Activated CD8-positive, alpha-beta memory T cell treated with anti-CD3 and anti-CD28 coated beads for 4 hours (primary cell): ENCODE results near the gene RNF5.
A peak's percentile ranks its signal among the peaks of the same experiment; 100 is the strongest.
"Not testable (repeated sequence)": the region's sequence is repeated elsewhere in the genome, so short reads cannot be mapped to it uniquely, and the experiment has no call there.

ENCODE experiments used
- DNase-seq, 2 donors: peaks; one replicate each; pipeline ENCODE4 v3.0.0-alpha.2; 2020; ENCODE audit warnings: low read depth in 2 of 2

RNF5 gene, protein sequence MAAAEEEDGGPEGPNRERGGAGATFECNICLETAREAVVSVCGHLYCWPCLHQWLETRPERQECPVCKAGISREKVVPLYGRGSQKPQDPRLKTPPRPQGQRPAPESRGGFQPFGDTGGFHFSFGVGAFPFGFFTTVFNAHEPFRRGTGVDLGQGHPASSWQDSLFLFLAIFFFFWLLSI

DNA sequence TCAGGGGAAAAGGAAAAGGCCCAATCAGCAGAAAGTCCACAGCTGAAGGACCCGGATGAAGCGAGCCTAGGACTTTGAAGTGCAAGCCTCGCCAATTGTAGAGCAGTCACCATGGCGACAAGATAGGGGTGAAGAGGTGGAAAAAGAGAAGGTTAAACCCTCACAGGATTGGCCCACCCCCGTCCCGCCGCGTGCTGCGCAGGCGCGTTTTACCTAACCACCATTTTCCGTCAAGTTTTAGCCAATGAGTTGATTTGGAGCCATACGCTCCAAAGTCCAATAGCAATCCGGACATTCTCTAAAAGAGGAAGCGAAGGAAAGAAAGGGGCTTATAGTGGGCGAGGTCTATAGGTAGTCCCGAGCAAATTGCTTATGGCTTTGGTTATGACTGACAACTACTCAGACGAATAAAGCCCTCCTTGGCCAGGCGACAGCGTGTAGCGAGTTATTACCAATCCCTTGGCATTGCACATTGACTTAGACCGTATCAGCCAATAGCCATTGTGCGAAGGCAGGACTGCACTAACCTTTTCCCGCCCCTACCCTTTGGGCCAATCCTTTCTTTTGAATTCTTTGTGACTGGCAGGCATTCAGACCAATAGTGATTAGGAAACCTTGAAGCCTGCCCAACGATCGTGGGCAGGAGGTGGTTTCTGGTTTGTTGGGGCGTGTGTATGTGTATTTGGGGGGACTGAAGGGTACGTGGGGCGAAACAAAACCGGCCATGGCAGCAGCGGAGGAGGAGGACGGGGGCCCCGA lies at the start of gene RNF5:
RNF5 (plus strand) TSS at position 618 of the 759 bp plus-strand sequence; CDS start at position 725, 107 bp downstream.
- peak; percentile 85 to 91 for DNase-seq

- DNase-seq, result no peak
Observed at GRCh38 chr6:32128751-32129296, 49.4 kb upstream of the RNF5 start.

DNA sequence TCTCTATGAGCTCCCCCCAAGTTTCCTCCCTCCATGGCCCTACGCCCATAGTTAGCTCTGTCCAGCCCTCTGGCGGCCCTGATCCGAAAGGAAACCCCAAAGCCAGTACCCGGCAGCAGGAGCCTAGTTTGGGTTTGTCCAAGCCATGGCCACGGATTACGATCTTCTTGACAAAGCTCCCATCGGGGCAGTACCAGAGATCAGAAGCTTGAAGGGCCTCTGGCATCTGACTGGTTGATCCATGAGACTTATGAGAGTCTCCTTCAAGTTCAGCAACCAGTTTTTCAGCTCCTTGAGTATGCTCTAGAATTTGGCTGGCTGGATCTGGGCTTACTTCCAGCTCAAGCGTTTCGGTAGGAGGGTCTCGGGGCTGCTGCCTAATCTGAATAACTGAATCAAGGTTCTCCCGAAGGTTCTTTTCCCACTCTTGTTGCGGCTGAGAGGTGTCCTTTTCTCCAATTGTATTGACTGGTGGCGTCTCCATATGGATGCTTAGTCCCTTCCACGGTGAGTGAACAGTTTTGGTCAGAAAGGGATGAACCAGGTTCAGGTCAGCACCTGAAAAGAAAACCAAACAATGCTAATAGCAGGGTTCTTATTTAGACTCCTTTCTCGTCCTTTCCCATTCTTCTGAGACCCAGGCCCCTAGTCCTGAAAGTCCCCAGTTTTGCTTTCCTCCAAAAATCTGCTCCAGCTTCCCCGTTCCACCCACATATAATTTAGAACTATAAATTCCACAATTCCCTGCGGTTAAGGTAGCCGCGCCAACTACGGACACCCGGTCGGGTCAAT lies 48.7 kb upstream of the RNF5 start:
- no peak for DNase-seq

DNA sequence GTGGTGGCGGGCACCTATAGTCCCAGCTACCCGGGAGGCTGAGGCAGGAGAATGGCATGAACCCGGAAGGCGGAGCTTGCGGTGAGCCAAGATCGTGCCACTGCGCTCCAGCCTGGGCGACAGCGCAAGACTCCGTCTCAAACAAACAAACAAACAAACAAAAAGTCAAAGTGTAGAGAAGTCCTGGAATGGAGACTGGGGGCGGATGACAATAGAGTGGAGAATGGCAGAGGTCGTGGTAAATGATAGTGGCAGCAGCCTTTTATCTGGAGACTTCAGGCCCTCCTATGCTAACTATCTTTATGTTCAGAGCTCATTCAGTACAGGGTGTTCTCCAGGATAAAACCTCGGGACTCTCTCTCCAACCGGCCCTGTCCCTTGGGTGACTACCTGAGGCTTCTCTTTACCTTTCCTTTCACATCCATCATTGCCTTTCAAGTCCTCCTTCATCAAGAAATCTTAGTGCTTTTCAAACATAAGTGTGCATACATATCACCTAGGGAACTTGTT lies 46.7 kb upstream of the RNF5 start:
- no peak for DNase-seq

DNA sequence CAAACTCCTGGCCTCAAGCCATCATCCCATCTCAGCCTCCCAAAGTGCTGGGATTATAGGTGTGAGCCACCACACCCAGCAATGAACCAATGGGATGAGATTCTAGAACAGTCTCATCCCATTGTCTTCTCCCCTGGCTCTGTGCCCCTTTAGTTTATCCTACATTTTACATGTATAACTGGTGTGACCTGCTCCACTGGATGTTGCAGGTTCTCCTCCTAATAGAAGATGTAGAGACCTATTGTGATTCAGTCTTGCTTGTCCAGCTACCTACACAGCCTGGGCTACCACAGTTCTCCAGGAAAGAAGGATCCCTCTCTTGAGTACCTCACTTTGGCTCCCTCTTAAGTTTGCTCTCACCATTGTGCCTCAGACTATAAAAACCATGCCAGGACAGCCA lies 46.1 kb upstream of the RNF5 start:
- no peak for DNase-seq

DNA sequence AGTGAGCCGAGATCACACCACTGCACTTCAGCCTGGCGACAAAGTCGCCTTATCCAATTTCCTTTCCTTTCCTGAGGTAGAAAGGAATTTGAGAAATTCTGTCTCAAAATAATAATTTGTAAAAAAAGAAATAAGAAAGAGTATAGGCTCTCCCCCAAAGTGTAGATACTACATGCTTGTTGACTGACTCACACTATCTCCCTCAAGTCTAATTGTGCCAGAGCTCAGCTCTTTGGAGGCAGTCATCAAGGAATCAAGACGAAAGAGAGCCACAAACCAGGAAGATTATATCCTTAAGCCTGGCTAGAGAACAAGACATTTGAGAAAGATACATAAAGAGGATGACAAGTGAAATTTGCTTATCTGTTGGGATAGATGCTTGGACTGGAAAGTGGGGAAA lies 44.4 kb upstream of the RNF5 start:
- no peak for DNase-seq

DNA sequence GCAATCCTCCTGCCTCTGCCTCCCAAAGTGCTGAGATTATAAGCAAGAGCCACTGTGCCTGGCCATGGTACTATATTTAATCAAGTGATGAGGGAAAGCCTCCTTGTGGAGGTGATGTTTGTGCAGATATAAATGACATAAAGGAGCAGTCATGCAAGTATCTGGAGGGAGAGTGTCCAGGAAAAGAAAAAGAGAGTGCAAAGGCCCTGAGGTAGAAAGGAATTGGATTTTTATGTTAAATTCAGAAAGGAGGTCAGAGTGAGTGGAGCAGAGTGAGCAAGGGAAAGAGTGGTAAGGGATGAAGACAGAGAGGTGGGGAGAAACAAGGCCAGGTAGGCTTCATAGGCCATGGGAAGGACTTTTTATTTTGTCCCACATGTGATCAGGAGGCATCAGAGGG lies 40.8 kb upstream of the RNF5 start:
- DNase-seq, result no peak

- no peak for DNase-seq
Observed at GRCh38 chr6:32139590-32139989, 38.6 kb upstream of the RNF5 start.

- DNase-seq, result no peak
Observed at GRCh38 chr6:32140420-32141046, 37.7 kb upstream of the RNF5 start.

DNA sequence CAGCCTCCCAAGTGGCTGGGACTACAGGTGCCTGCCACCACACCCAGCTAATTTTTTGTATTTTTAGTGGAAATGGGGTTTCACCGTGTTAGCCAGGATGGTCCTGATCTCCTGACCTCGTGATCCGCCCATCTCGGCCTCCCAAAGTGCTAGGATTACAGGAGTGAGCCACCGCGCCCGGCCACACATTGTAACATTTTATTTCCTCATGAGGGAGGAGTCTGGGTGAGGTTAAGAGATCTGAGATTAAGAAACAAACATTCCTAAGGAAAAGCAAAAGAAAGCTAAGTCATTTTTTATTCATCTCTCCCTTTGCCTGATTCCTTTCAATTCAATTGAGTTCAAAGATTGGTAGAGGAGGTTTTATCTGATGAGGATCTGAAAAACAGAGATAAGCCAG lies 34.0 kb upstream of the RNF5 start:
- not testable (repeated sequence) for DNase-seq

DNA sequence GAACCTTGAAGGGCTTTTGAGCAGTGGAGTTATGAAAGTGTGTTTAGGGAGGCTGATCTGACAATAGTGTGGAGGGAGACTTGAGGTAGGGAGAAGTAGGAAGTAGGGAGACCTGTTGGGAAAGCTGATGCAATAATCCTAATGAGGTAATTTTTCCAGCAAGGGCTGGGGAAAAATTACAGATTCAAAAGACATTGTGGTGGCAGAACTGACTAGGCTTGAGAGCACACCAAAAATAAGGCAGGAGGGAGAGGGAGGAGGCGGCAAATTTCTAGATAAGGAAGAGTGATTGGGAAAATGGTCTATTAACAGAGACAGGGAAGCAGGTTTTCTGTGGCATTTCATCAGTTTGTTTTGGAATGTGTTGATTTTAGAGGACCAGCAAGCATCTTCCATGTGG lies 31.9 kb upstream of the RNF5 start:
- DNase-seq, result no peak

GRCh38 chr6:32146687-32147086 lies 31.5 kb upstream of the RNF5 start:
- no peak for DNase-seq

DNA sequence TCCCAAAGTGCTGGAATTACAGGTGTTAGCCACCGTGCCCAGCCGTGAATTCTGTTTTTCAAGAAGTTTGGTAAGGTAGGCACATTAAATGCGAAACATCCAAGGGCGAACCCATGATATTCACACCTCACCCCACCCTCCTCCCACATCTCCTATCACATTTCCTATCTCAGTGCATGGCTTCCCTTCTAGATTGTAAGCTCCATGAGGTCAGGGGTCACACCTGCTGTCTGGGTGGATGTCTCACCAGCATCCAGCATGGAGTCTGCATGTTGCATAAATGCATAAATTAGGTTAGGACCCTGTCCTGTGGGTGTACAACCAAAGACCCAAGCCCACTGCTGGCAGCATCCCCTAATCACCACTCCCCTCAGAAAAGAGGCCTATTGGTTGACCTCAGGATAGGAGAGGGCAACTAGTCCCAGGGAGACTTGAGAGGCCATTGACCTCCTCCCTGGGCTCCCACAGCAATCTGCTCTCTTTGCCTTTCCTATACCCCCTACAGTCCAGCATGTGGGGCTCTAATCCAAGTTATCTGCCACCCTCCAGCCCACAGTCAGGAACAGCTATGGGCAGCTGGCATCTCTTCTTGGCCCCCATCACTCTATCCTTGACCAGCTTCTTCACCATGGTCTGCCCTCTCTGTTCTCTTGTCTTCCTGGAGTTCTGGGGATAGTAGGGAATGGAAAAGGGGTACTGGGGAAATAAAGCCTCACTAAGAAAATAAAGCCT lies 30.6 kb upstream of the RNF5 start:
- DNase-seq, result no peak

GRCh38 chr6:32148289-32149091 lies 29.7 kb upstream of the RNF5 start:
- DNase-seq, result peak; percentile 31 to 32

DNA sequence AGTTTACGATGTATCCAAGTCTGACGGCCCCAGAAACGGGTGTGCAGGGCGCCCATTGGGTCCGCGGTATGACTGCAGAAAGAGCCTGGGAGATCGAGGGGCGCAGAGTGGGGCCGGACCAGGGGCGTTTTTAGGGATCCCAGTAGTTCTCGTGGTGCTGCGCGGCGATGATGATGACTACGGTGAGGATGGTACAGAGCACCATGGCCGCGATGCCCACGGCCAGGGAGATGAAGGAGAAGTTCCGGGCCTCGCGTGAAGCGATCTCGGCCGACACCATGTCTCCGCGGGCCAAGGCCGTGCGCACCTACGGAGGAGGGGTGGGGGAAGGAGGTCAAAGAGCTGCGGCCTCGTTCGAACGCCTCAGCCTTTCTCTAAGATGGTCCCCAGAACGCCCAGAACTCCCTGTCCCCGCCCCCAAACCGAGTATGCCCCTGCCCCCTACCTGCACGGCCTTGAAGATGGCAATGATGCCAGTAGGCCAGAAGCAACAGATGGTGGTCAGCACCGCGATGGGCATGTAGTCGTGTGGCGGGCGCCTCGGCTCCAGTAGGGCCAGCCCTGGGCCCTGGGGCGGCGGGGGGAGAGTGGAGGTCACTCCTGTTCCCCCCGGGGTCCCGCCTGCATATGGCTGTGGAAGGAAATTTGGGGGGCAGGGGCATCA lies 29.0 kb upstream of the RNF5 start:
- DNase-seq, result no peak

GRCh38 chr6:32149932-32150870 lies 28.0 kb upstream of the RNF5 start:
- DNase-seq, result no peak

DNA sequence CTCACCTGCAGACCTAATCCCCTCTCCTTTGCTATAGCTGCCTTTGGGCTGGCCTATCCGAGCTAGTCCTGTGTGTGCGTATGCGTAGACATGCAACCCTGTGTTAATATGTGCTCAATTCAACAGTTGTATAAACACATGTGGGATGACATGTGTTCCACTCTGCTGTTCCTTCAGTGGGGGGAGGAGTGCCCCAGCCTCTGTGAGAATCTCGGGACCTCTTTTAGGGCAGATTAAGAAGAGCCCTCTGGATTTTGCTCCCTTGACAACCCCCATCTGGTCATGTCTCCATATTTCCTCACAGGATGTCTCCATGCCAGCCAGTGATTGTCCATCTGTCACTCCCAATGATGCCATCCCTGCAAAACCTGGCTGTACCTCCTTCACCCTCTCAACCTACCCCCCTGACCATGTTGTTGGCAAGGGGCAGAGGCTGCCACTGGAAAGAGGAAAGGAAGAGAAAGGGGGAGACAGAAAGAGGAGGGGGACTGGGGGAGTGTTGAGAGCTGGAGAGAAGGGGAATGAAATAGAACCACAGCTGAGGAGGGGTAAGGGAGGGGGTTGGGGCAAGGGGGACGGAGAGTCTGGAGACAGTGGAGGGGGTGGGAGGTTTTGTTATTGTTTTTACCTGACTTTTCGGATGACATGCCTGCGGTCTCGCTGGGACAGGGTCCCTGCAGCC lies 26.9 kb upstream of the RNF5 start:
- DNase-seq, result no peak
